Stimulated activated CD8-positive, alpha-beta memory T cell treated with anti-CD3 and anti-CD28 coated beads, Interleukin-4, amount 100 ng/mL, for 24 hours (primary cell): ENCODE data around the gene ZFAND3.

Experiments used
- DNase-seq: peaks from one replicate; pipeline ENCODE4 v3.0.0-alpha.2; 2020; ENCODE audit warnings: low read depth

ZFAND3 gene

GRCh38 chr6:38154731-38155130 lies 335.2 kb downstream of the ZFAND3 start:
- no peak for DNase-seq

DNA sequence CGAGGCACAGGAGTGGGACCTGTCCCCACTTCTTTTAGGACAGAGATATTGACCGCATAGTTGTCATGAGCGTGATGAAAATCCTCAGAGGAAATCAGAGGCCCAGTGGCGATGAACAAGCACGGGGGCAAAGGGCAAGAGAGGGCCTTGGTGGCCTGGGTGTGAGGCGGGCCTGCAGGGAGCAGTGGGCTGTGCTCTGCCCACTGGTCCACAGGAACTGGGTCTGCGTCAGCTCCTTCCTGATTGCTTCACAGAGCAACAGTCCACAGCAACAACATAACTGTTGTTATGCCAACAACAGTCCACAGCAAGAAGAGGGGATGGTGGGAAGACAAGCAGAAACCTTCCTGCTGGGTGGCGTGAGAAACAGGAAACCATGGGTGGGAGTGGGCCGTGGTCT lies 335.6 kb downstream of the ZFAND3 start:
- DNase-seq, result no peak

DNA sequence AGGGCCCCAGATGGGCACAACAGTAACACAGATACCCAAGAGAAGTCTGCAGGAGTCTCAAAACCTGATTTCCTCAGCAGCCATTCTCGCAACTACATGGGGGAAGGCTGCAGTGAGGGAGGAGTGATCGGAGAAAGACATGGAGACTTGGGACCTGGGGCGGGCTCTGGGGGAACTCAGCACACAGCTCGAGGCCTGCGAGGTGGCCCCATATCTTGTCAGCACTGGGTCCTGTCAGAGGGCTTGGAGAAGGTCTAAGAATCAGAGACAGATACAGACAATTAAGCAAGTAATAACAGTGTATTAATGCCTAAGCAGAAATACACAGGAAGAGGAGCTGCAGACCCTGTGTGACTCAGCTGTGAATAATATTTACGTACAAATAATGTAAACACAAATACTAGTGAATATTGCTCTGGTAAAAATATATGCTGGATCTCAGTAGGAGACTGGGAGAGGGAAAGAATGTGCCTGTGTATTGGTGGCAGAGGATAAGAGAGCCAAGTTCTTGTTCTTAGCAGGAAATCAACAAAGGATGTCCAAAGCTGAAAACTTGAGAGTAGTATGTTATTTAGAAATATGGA lies 336.2 kb downstream of the ZFAND3 start:
- DNase-seq, result no peak

DNA sequence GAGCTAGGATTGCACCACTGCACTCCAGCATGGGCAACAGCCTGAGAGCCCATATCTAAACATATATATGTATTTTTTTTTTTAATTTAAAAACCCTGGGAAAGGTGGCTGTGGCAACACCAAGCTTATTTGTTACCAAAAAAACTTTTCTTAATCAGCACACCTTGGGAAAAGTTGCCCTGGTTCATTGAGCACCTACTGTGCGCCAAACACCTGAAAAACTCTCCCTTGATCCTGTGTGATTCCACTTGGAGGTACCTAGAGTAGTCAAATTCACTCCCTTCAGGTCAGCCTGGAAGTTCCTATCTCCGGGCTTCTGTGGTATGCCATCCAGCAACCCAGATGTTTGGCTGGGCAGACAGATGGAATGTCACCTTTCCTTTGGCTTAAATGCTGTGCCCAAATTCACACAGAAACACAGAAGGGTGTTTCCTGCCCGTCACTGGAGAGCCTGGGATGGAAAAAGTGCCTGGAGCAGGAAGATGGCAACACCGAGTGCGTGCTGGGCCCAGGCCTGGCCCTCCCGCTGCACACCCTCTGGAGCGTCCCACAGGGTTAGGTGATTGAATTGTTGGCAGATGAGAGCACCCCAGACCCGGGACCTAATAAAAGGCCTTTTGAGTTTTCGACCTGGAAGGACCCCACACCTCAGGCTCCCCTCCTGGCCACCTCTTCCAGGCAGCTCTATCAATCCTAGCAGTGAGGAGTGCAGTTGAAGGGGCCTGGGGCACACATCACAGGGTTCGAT lies 337.5 kb downstream of the ZFAND3 start:
- DNase-seq, result no peak

DNA sequence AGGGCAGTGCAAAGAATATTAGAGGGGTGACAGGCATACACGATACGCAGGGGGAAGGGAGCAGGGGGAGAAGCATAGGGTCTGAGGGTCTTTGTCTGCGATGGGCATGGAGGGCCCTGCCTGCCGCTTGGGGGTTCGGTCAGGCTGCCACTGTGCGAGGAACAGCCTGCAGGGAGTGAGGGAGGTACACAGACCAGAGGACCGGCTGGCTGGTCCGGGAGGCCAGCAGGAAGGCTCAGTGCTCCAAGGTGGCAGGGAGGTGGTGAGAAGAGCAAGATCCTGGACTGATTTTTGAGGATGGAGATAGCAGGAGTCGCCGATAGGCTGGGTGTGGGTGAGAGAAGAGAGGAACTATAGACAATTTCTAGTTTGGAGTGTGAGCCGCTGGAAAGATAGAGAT lies 338.4 kb downstream of the ZFAND3 start:
- no peak for DNase-seq

DNA sequence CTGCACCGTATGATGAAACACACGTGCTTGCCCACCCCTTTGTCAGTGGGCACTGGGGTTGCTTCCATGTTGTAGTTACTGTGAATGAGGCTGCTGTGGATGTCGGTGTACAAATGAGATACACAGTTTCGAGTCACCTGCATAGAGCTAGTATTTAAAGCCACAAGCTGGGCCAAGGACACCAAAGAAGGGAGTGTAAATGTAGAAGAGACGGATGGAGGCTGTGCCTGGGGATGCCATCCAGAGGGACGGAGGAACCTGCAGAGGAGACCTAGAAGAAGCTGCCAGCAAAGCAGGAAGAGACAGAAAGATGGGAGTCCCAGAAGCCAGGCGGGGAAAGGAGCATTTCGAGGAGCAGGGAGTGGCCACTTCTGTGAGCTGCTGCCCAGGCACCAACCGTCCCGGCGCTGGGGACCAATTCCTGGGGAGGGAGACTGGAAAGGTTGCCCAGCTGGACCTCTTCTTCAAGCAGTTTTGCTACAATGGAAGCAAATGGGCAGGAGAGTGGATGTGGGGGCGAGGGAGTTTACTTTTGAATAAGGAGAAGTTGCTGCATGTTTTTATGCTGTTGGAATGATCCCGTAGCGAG lies 339.3 kb downstream of the ZFAND3 start:
- no peak for DNase-seq

GRCh38 chr6:38159596-38159995 lies 340.1 kb downstream of the ZFAND3 start:
- no peak for DNase-seq

DNA sequence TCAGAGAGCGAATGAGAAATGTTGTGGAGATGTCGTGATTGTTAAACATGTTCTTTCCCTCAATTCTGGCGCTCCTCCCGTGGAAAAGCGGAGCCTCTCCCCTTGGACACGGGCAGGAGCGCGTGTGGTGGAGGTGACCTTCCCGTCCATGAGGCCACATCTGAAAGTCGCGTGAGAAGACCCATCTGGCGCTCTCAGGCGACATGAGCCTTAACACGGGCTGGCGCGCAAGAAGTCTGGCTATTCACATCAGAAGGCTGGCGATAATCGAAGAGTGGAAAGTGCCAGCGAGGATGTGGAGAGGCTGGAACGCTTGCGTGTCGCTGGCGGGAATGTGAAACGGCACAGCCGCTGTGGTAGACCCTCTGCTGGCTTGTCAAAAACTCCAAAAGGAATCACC lies 341.3 kb downstream of the ZFAND3 start:
- DNase-seq, result no peak

GRCh38 chr6:38161331-38161730 lies 341.8 kb downstream of the ZFAND3 start:
- no peak for DNase-seq

- no peak for DNase-seq
Measured at GRCh38 chr6:38161754-38162492, 342.4 kb downstream of the ZFAND3 start.

DNA sequence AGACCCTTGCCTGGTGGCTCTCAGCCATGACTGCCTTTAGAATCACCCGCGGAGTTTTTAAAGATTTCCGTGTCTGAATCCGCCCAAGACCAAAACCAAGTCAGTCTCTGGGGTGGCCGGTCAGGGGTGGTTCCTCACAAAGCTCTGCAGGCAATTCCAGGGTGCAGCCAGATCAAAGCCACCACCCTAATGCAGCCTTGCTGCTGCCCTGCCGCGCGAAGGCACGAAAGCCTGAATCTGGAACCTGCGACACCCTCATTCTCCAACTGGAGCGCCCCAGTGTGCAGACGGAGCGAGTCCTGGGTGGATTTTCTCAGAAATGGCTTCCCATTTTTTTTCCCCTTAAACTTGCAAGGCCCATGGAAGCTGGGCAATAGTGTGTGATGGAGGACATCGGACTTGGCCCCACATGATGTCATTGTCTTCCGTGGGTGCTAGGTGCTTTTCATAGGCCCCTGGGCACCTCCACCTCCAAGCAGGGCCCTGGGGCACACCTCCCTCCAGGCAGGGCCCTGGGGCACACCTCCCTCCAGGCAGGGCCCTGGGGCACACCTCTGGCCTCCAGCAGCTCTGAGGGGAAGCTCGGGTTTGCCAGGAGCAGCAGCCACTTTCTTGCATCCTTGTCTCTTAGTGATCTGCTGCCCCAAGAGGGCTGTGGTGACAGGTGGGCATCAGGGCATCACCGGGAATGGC lies 343.1 kb downstream of the ZFAND3 start:
- no peak for DNase-seq

DNA sequence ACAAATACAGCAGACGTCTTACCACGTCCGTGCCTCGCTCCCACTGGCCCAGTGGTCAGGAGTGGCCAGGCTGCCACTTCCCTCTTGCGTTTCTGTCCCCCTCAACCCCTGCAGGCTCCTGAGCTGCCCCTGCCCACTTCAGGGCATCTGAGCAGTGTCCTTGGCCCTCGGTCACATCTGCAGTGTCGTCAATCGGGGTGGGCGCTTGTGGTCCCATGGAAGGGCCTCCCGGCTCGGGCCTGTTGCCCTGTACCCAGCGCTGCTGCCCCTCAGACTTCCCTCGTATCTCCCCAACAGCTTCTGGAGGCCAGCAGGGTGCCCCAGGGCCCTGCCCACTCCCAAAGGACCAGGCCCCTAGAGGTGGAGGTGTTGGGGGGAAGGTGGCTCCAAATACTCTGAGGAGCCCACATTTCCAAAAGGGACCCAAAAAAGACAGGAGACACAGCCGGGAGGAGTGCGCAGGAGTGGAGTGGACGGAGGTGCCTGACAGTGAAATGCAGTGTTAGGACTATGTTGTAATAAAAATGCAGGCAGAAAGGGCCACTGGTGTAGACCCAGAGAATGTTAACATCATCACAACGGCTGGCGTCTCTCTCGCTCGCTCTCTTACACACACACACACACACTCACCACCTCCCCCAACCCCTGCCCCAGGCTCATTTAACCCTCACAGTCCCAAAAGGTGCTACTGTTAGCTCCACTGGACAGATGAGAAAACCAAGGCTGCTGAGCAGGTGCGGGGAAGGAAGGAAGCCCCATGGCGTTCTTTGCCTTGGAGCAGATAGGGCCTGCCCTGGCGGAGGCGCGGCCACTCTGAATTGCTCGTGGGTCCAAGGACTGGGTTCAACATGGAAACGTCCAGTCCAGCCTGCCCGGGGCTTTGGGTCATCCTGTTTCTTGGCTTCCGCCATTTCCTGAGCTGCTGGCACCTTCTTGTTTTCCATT lies 343.9 kb downstream of the ZFAND3 start:
- DNase-seq, result no peak

- DNase-seq, result no peak
Measured at GRCh38 chr6:38164131-38164481, 344.6 kb downstream of the ZFAND3 start.

- DNase-seq, result no peak
Measured at GRCh38 chr6:38164671-38165108, 345.2 kb downstream of the ZFAND3 start.

GRCh38 chr6:38166411-38167240 lies 347.1 kb downstream of the ZFAND3 start:
- DNase-seq, result no peak

DNA sequence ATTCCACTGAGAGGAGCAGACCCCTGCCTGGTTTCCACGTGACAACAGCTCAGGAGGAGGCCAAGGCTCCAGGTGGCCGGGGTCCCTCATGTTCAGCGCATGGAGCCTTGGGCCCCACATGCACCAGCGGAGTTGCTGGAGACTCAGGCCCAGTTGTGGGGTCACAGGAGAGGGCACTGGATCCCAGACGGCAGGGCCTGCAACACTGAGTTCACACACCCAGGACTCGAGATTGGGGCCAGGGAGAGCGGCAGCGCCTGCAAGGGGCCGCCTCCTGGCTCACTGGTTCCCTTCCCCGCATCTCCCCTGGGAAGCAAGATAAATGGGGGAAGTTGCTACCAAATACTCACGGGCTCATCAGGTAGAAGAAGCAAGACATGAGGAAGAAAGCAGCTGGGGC lies 348.1 kb downstream of the ZFAND3 start:
- no peak for DNase-seq

GRCh38 chr6:38168126-38168525 lies 348.6 kb downstream of the ZFAND3 start:
- no peak for DNase-seq

GRCh38 chr6:38168699-38169098 lies 349.2 kb downstream of the ZFAND3 start:
- DNase-seq, result no peak

- DNase-seq, result no peak
Measured at GRCh38 chr6:38169221-38169976, 349.9 kb downstream of the ZFAND3 start.
